PC-9 (cell line): ENCODE data around the gene SCN10A. TPM values are rescaled to one million over a fixed set of nuclear protein-coding genes. Genes with fewer than 3 reads are reported as not detected.

Experiments
- BruUV-seq: library from RNA; stranded (reverse); fragments of 400-500 nt; replicated peaks from 2 replicates; lab custom pipeline; 2021; lab: Mats Ljungman, UMichigan
- CTCF ChIA-PET: fragments of 300-600 bp; sonication (Branson Sonifier 250); formaldehyde crosslinking; loops from one replicate; lab custom pipeline; 2022; ENCODE audit warnings: antibody characterized with exemption; lab: Charles Lee
- POLR2A ChIA-PET: fragments of 300-600 bp; sonication (Branson Sonifier 250); formaldehyde crosslinking; loops from one replicate; lab custom pipeline; 2022; ENCODE audit warnings: antibody characterized with exemption; ENCODE audit not compliant: unreplicated experiment; lab: Charles Lee
- DNase-seq, 2 experiments: peaks; one replicate each; pipeline versions ENCODE4 v3.0.0 to v3.0.0-alpha.2; 2015 to 2022; ENCODE audit warnings: mixed read lengths in 1 of 2
- H2AFZ ChIP-seq: fragments of 200-600 bp; sonication (generic); 2 replicates; pipeline ENCODE4 v1.8.1; 2017; ENCODE audit warnings: antibody characterized with exemption
- H3F3A ChIP-seq: fragments of 200-600 bp; sonication (generic); 2 replicates; pipeline ENCODE4 v1.8.1; 2017; ENCODE audit warnings: antibody characterized with exemption, mild to moderate bottlenecking, low read depth; ENCODE audit not compliant: insufficient read depth
- H3K27ac ChIP-seq: fragments of 200-600 bp; sonication (generic); 2 replicates; pipeline ENCODE4 v1.6.1; 2016; ENCODE audit warnings: mixed run types
- H3K27me3 ChIP-seq: fragments of 200-600 bp; sonication (generic); 2 replicates; pipeline ENCODE4 v1.6.1; 2016; ENCODE audit warnings: low read depth, mixed run types; ENCODE audit not compliant: insufficient read depth
- H3K36me3 ChIP-seq: fragments of 200-600 bp; sonication (generic); 2 replicates; pipeline ENCODE4 v1.6.1; 2016; ENCODE audit warnings: low read depth, mixed run types
- H3K4me1 ChIP-seq: fragments of 200-600 bp; sonication (generic); replicated peaks from 2 replicates; pipeline ENCODE4 v1.6.1; 2016; ENCODE audit warnings: mixed run types; ENCODE audit not compliant: insufficient read depth
- H3K4me2 ChIP-seq: fragments of 200-600 bp; sonication (generic); 2 replicates; pipeline ENCODE4 v1.6.1; 2017; ENCODE audit warnings: mixed run types
- H3K4me3 ChIP-seq: fragments of 200-600 bp; sonication (generic); 2 replicates; pipeline ENCODE4 v1.6.1; 2016; ENCODE audit warnings: mixed run types
- H3K79me2 ChIP-seq: fragments of 200-600 bp; sonication (generic); 2 replicates; pipeline ENCODE4 v1.6.1; 2017; ENCODE audit warnings: low read depth, mixed run types
- H3K9me2 ChIP-seq: fragments of 200-600 bp; sonication (generic); 2 replicates; pipeline ENCODE4 v1.8.1; 2017; ENCODE audit warnings: mild to moderate bottlenecking; ENCODE audit not compliant: insufficient read depth
- H3K9me3 ChIP-seq: fragments of 200-600 bp; sonication (generic); 2 replicates; pipeline ENCODE4 v1.8.1; 2016; ENCODE audit warnings: low read depth; ENCODE audit not compliant: insufficient read depth
- H4K20me1 ChIP-seq: fragments of 200-600 bp; sonication (generic); 2 replicates; pipeline ENCODE4 v1.8.1; 2017; ENCODE audit not compliant: insufficient read depth
- EZH2 ChIP-seq: fragments of 200-600 bp; sonication (generic); IDR thresholded peaks from 2 replicates; pipeline ENCODE4 v1.8.0; 2017; ENCODE audit warnings: antibody characterized with exemption, low read depth
- intact Hi-C: fragments of 100-400 bp; cut with micrococcal nuclease; formaldehyde crosslinking; loops from one replicate; pipeline ENCODE4 v1.10.0; 2022; ENCODE audit not compliant: unreplicated experiment
- total RNA-seq: library from RNA; stranded (reverse); gene quantifications from 2 replicates; pipeline ENCODE4 v1.2.3, GENCODE V29; 2021
- TF ChIP-seq, protein P1 (sequence below): fragments of 200-600 bp; sonication (generic); conservative IDR thresholded peaks from 2 replicates; pipeline ENCODE4 v1.6.1; 2017; ENCODE audit warnings: mixed run types, antibody characterized with exemption, mild to moderate bottlenecking, moderate library complexity

Gene SCN10A
- total RNA-seq, 1 experiment from 2014 or later, result not detected

DNA sequence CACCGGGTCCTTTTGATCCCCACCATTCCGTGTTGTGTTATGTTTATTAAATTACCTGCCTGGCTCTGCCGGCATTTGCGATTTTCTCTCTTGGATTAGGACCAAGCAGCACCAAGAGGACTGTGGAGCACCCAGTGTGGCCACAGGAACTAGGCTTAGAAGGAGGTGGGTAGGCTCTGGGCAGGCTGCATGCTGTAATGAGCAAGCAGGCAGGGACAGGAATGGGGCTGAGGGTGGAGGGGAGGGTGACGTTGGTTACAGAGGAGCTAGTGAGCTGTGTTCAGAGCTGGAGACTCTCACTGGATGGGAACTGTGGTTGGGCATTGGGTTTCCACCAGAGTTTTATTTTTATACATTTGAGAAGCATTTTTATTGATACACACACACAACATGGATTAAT, 158.6 kb downstream of the SCN10A start:
- no peaks in the 10 kb centered on the region for H3K9me3 ChIP-seq
- H3F3A ChIP-seq, result no peaks in the 10 kb centered on the region
- H3K4me3 ChIP-seq, result no peak overlapping the region
- H2AFZ ChIP-seq, result no peak overlapping the region
- intact Hi-C loops, result loop anchor here (5.0 to 10.0 kb wide), 2 partner anchors 627 to 655 kb away; partner anchors contain the start of gene CX3CR1
- no peak overlapping the region for H3K27ac ChIP-seq
- no peak for DNase-seq
- ChIA-PET CTCF (no interaction called here), POLR2A (no interaction called here)
- H4K20me1 ChIP-seq, result no peaks in the 10 kb centered on the region
- H3K36me3 ChIP-seq, result no peaks in the 10 kb centered on the region
- H3K27me3 ChIP-seq, result peaks cover 32% of the 10 kb centered on the region
- H3K79me2 ChIP-seq, result no peaks in the 10 kb centered on the region
- H3K4me2 ChIP-seq, result no peak overlapping the region
- no peaks in the 10 kb centered on the region for H3K4me1 ChIP-seq
- no peaks in the 10 kb centered on the region for H3K9me2 ChIP-seq
- no TSS peak for BruUV-seq
- TF ChIP-seq, protein P1, sequence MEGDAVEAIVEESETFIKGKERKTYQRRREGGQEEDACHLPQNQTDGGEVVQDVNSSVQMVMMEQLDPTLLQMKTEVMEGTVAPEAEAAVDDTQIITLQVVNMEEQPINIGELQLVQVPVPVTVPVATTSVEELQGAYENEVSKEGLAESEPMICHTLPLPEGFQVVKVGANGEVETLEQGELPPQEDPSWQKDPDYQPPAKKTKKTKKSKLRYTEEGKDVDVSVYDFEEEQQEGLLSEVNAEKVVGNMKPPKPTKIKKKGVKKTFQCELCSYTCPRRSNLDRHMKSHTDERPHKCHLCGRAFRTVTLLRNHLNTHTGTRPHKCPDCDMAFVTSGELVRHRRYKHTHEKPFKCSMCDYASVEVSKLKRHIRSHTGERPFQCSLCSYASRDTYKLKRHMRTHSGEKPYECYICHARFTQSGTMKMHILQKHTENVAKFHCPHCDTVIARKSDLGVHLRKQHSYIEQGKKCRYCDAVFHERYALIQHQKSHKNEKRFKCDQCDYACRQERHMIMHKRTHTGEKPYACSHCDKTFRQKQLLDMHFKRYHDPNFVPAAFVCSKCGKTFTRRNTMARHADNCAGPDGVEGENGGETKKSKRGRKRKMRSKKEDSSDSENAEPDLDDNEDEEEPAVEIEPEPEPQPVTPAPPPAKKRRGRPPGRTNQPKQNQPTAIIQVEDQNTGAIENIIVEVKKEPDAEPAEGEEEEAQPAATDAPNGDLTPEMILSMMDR, result no peak
- no peak for TF ChIP-seq EZH2

DNA sequence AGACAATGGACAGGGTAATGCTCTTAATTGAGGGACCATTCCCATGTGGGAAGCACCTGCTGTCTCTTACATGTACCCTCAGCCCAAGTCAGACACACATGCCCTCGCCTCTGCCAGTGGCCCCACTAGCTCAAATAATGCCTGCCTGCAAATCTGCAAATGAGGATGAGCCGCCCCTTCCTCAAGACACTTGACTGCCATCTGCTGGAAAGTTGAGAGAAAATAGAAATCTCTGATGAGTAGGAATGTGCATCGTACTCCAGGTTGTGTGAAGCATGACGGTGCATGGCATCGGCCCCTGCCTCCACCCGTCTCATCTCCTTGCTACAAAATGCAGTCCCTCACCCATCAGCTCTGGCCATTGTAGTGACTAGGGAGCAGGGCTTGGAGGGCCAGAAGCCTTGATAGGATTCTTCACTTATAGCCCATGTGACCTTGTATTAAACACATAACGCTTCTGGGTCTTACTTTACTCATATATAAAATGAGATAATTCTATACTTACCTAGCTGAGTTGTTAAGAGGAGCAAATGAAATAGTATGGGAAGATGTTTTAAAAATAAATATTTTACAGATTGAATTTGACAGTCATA, 160.2 kb downstream of the SCN10A start:
- DNase-seq, result peak in 1 of 2 experiments; percentile 16
- Histone ChIP-seq H3K27me3 (peaks cover 32% of the 10 kb centered on the region), H3K4me3 (no peak overlapping the region), H2AFZ (no peak overlapping the region), H3K4me2 (no peak overlapping the region), H3K36me3 (no peaks in the 10 kb centered on the region), H3F3A (no peaks in the 10 kb centered on the region), H3K9me2 (no peaks in the 10 kb centered on the region), H3K27ac (no peak overlapping the region), H4K20me1 (no peaks in the 10 kb centered on the region), H3K9me3 (no peaks in the 10 kb centered on the region), H3K79me2 (no peaks in the 10 kb centered on the region), H3K4me1 (no peaks in the 10 kb centered on the region)
- ChIA-PET CTCF (interaction anchor here (0.6 to 0.8 kb wide), 3 partner anchors 11 to 159 kb away, joined by 3 to 12 read pairs (median 6); no protein-coding TSS in a partner anchor), POLR2A (no interaction called here)
- intact Hi-C loops, result loop anchor here (1.0 to 10.0 kb wide), 4 partner anchors 135 to 654 kb away; partner anchors contain the start of genes CX3CR1 and EXOG
- TF ChIP-seq, protein P1, result peak; percentile 60
- no peak for TF ChIP-seq EZH2
- no TSS peak for BruUV-seq

DNA sequence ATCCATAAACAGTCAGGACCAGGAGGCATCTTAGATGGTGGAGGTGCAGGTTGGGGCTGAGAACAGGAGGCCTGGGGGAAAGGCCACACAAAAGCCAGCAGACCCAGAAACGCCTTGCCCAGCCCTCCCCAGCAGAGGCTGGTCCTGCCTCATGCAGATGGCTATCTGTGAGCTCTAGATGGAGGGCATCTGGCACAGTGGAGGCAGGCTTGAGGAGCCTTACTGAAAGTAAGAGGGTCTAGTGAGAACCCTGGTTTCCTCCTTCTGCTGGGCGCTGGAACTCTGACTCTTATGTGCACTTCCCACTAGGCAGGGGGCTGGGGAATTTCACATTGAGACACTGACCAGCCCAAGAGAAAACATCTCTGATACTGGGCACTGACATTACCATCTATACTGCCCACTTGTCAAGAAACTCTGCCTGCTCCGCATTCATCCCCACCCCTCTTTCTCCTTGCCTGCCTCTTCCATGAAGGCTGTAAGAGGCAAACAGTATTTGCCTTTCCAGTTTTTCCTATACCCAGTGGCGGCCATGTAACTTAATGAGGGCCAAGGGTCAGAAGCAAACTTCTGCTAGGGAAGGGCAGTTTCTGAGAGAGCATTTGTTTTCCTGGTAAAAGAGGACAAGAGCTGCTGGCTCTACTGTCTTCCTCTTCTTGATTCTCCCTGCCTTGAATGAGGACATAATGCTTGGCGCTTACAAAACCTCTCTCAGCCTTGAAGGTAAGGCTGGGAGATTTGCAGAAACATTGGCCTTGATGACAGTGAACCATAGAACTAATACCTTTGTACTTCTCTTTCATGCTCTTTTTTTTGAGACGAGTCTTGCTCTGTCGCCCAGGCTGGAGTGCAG, 162.1 kb downstream of the SCN10A start:
- H3F3A ChIP-seq, result no peaks in the 10 kb centered on the region
- no peaks in the 10 kb centered on the region for H3K9me3 ChIP-seq
- H3K4me1 ChIP-seq, result no peaks in the 10 kb centered on the region
- no peak for DNase-seq
- ChIA-PET CTCF (no interaction called here), POLR2A (no interaction called here)
- BruUV-seq, result no TSS peak
- no peak overlapping the region for H3K4me2 ChIP-seq
- no peak overlapping the region for H2AFZ ChIP-seq
- H3K4me3 ChIP-seq, result no peak overlapping the region
- peaks cover 18% of the 10 kb centered on the region for H3K27me3 ChIP-seq
- intact Hi-C loops, result loop anchor here (2.0 to 10.0 kb wide), 2 partner anchors 157 to 631 kb away; partner anchors contain the start of genes CX3CR1 and EXOG
- TF ChIP-seq, protein P1, result no peak
- TF ChIP-seq EZH2, result no peak
- H4K20me1 ChIP-seq, result no peaks in the 10 kb centered on the region
- H3K27ac ChIP-seq, result no peak overlapping the region
- no peaks in the 10 kb centered on the region for H3K9me2 ChIP-seq
- no peaks in the 10 kb centered on the region for H3K36me3 ChIP-seq
- H3K79me2 ChIP-seq, result no peaks in the 10 kb centered on the region
